Trophoblast cell (in vitro differentiated cells and primary cell): Measurements from ENCODE around the gene KRTAP12-3.
"Not testable (repeated sequence)": the region's sequence is repeated elsewhere in the genome, so short reads cannot be mapped to it uniquely, and the experiment has no call there.

Experiments
- DNase-seq, 2 donors: peaks; one replicate each; pipeline ENCODE4 v3.0.0-alpha.2; 2016
- H2AFZ ChIP-seq: 2 replicates; pipeline ENCODE4 v1.6.1; 2013; ENCODE audit warnings: low read length, moderate library complexity, mild to moderate bottlenecking; ENCODE audit not compliant: insufficient read depth, poor library complexity
- H2AK5ac ChIP-seq: 2 replicates; pipeline ENCODE4 v1.6.1; 2013; ENCODE audit warnings: mild to moderate bottlenecking, low read length
- H2BK120ac ChIP-seq: 2 replicates; pipeline ENCODE4 v1.6.1; 2013; ENCODE audit warnings: low read length, mild to moderate bottlenecking, moderate library complexity; ENCODE audit not compliant: insufficient read depth, poor library complexity
- H2BK12ac ChIP-seq: 2 replicates; pipeline ENCODE4 v1.6.1; 2013; ENCODE audit warnings: mild to moderate bottlenecking, low read length, moderate library complexity
- H2BK5ac ChIP-seq: 2 replicates; pipeline ENCODE4 v1.6.1; 2013; ENCODE audit warnings: low read length, low read depth, moderate library complexity, mild to moderate bottlenecking; ENCODE audit not compliant: poor library complexity
- H3K14ac ChIP-seq: 2 replicates; pipeline ENCODE4 v1.6.1; 2013; ENCODE audit warnings: mild to moderate bottlenecking, low read length
- H3K18ac ChIP-seq: 2 replicates; pipeline ENCODE4 v1.6.1; 2013; ENCODE audit warnings: mild to moderate bottlenecking, low read length
- H3K23ac ChIP-seq: 2 replicates; pipeline ENCODE4 v1.6.1; 2013; ENCODE audit warnings: low read length
- H3K27ac ChIP-seq: 2 replicates; pipeline ENCODE4 v1.5.1; 2013; ENCODE audit warnings: low read depth, mild to moderate bottlenecking, inconsistent platforms, low read length, moderate library complexity
- H3K27me3 ChIP-seq: 2 replicates; pipeline ENCODE4 v1.6.1; 2013; ENCODE audit warnings: inconsistent platforms, mild to moderate bottlenecking, low read length, moderate library complexity; ENCODE audit not compliant: insufficient read depth
- H3K36me3 ChIP-seq, 2 experiments: 1 replicate in 1 of 2; 2 replicates in 1 of 2; pipeline ENCODE4 v1.6.1; 2013; ENCODE audit warnings: low read length in 2 of 2, mild to moderate bottlenecking in 2 of 2, moderate library complexity in 1 of 2; ENCODE audit not compliant: insufficient read depth in 2 of 2, control insufficient read depth in 1 of 2
- H3K4ac ChIP-seq: 2 replicates; pipeline ENCODE4 v1.6.1; 2013; ENCODE audit warnings: low read depth, mild to moderate bottlenecking, low read length, moderate library complexity
- H3K4me1 ChIP-seq, 2 experiments: 1 replicate in 1 of 2; 2 replicates in 1 of 2; pipeline ENCODE4 v1.6.1; 2013; ENCODE audit warnings: low read length in 2 of 2, mild to moderate bottlenecking in 2 of 2, moderate library complexity in 1 of 2; ENCODE audit not compliant: insufficient read depth in 2 of 2, control insufficient read depth in 1 of 2
- H3K4me2 ChIP-seq: 2 replicates; pipeline ENCODE4 v1.6.1; 2013; ENCODE audit warnings: inconsistent platforms, mild to moderate bottlenecking, low read length, moderate library complexity
- H3K4me3 ChIP-seq: 2 replicates; pipeline ENCODE4 v1.5.1; 2013; ENCODE audit warnings: mild to moderate bottlenecking, low read depth, low read length, inconsistent platforms
- H3K79me1 ChIP-seq: one replicate; pipeline ENCODE4 v1.6.1; 2013; ENCODE audit warnings: low read length
- H3K79me2 ChIP-seq: 2 replicates; pipeline ENCODE4 v1.6.1; 2013; ENCODE audit warnings: low read length, mild to moderate bottlenecking; ENCODE audit not compliant: control insufficient read depth, insufficient read depth, poor library complexity
- H3K9ac ChIP-seq: 2 replicates; pipeline ENCODE4 v1.6.1; 2013; ENCODE audit warnings: mild to moderate bottlenecking, low read length
- H3K9me3 ChIP-seq: 2 replicates; pipeline ENCODE4 v1.6.1; 2013; ENCODE audit warnings: low read depth, mild to moderate bottlenecking, control low read depth, inconsistent platforms, low read length; ENCODE audit not compliant: insufficient read depth
- H4K12ac ChIP-seq: 2 replicates; pipeline ENCODE4 v1.6.1; 2013; ENCODE audit warnings: low read depth, mild to moderate bottlenecking, low read length, moderate library complexity
- H4K8ac ChIP-seq: 2 replicates; pipeline ENCODE4 v1.6.1; 2013; ENCODE audit warnings: low read depth, mild to moderate bottlenecking, low read length, moderate library complexity
- H4K91ac ChIP-seq: one replicate; pipeline ENCODE4 v1.6.1; 2013; ENCODE audit warnings: low read depth, mild to moderate bottlenecking, low read length, moderate library complexity
- WGBS: extraction: QIAGEN DNeasy Blood & Tissue Kit; methylation state at CpG from one replicate; pipeline ENCODE4 v1.1.7; 2013; ENCODE audit warnings: missing lambda C conversion rate; ENCODE audit not compliant: insufficient read length, insufficient coverage; ENCODE audit errors: extremely low coverage; 5-methylcytosine and 5-hydroxymethylcytosine counted together

Gene KRTAP12-3

GRCh38 chr21:44658913-44659595, 1.3 kb downstream of the KRTAP12-3 start:
- Histone ChIP-seq H3K4me1 (peaks cover 2 to 7% of the 10 kb centered on the region in 2 experiments), H3K9me3 (peaks cover 11% of the 10 kb centered on the region), H3K27me3 (no peaks in the 10 kb centered on the region), H3K79me1 (no peaks in the 10 kb centered on the region), H2BK120ac (peak overlapping the region; percentile 55), H3K18ac (no peak overlapping the region), H4K91ac (no peak overlapping the region), H2BK12ac (no peak overlapping the region), H2AK5ac (no peak overlapping the region), H3K9ac (no peak overlapping the region), H3K23ac (no peak overlapping the region), H3K27ac (no peak overlapping the region), H3K4ac (no peak overlapping the region), H3K14ac (no peak overlapping the region), H3K4me2 (no peak overlapping the region), H4K8ac (peak overlapping the region; percentile 50), H4K12ac (no peak overlapping the region), H3K79me2 (no peaks in the 10 kb centered on the region), H3K4me3 (no peak overlapping the region), H2AFZ (no peak overlapping the region), H3K36me3 (no peaks in the 10 kb centered on the region), H2BK5ac (no peak overlapping the region)
- DNase-seq, result no peak
- no CpG with 5 or more reads among the region's 11 CpGs for WGBS

GRCh38 chr21:44661567-44661966, 3.8 kb downstream of the KRTAP12-3 start:
- not testable (repeated sequence) for H2BK12ac ChIP-seq, H3K79me1 ChIP-seq, H3K4me3 ChIP-seq, H2BK5ac ChIP-seq, H2BK120ac ChIP-seq, H3K4me2 ChIP-seq, H3K4ac ChIP-seq, H4K12ac ChIP-seq, H3K14ac ChIP-seq, H4K8ac ChIP-seq, H3K27ac ChIP-seq, H3K18ac ChIP-seq, H3K79me2 ChIP-seq, H3K27me3 ChIP-seq, H3K23ac ChIP-seq, H3K4me1 ChIP-seq, H3K36me3 ChIP-seq, H2AFZ ChIP-seq, H4K91ac ChIP-seq, H3K9ac ChIP-seq, DNase-seq, H2AK5ac ChIP-seq
- WGBS, result no CpG with 5 or more reads among the region's 7 CpGs
- peaks cover 10% of the 10 kb centered on the region for H3K9me3 ChIP-seq

GRCh38 chr21:44664691-44665090, 7.0 kb downstream of the KRTAP12-3 start:
- Histone ChIP-seq H3K9ac (no peak overlapping the region), H3K14ac (no peak overlapping the region), H3K23ac (no peak overlapping the region), H2AFZ (no peak overlapping the region), H2BK12ac (no peak overlapping the region), H3K18ac (no peak overlapping the region), H3K27ac (no peak overlapping the region), H4K8ac (no peak overlapping the region), H4K12ac (no peak overlapping the region), H3K4me1 (no peaks in the 10 kb centered on the region), H2BK120ac (no peak overlapping the region), H3K4me2 (no peak overlapping the region), H3K79me1 (no peaks in the 10 kb centered on the region), H3K36me3 (no peaks in the 10 kb centered on the region), H3K79me2 (peaks cover 2% of the 10 kb centered on the region), H2AK5ac (no peak overlapping the region), H3K4me3 (no peak overlapping the region), H4K91ac (no peak overlapping the region), H2BK5ac (no peak overlapping the region), H3K4ac (no peak overlapping the region), H3K9me3 (peaks cover 7% of the 10 kb centered on the region), H3K27me3 (no peaks in the 10 kb centered on the region)
- WGBS, result no CpG with 5 or more reads among the region's 5 CpGs
- no peak for DNase-seq

- no peak within 1 kb of the TSS for H3K4me2 ChIP-seq
- no peaks in the 10 kb centered on the region for H3K79me1 ChIP-seq
- no peak within 1 kb of the TSS for H2BK120ac ChIP-seq
- H4K8ac ChIP-seq, result no peak within 1 kb of the TSS
- H3K18ac ChIP-seq, result no peak within 1 kb of the TSS
- H3K14ac ChIP-seq, result no peak within 1 kb of the TSS
- H3K4me1 ChIP-seq, result no peaks in the 10 kb centered on the region
- no peak within 1 kb of the TSS for H3K27ac ChIP-seq
- H4K12ac ChIP-seq, result no peak within 1 kb of the TSS
- no peak within 1 kb of the TSS for H3K4ac ChIP-seq
- H4K91ac ChIP-seq, result no peak within 1 kb of the TSS
- H3K79me2 ChIP-seq, result peaks cover 2% of the 10 kb centered on the region
- no peak within 1 kb of the TSS for H3K4me3 ChIP-seq
- no peak within 1 kb of the TSS for H2BK5ac ChIP-seq
- peaks cover 19% of the 10 kb centered on the region for H3K9me3 ChIP-seq
- no peak within 1 kb of the TSS for H2BK12ac ChIP-seq
- no peak within 1 kb of the TSS for H2AK5ac ChIP-seq
- H3K36me3 ChIP-seq, result no peaks in the 10 kb centered on the region
- H2AFZ ChIP-seq, result no peak within 1 kb of the TSS
- WGBS, result no CpG with 5 or more reads among the region's 19 CpGs
- H3K23ac ChIP-seq, result no peak within 1 kb of the TSS
- H3K9ac ChIP-seq, result no peak within 1 kb of the TSS
- DNase-seq, result no peak
- no peaks in the 10 kb centered on the region for H3K27me3 ChIP-seq
Observed at GRCh38 chr21:44666401-44667320, 8.9 kb downstream of the KRTAP12-3 start, which contains the start of gene KRTAP12-2. TSS of gene KRTAP12-2 (minus strand) at chr21:44666927. CDS start at chr21:44666886, 41 bp downstream.
